K562 (cell line): Measurements from ENCODE around the gene COMTD1. TPM values are rescaled to one million over a fixed set of nuclear protein-coding genes. Genes with fewer than 3 reads are reported as not detected.

Experiments
- ASH1L ChIP-seq: fragments of 450-650 bp; IDR thresholded peaks from 2 replicates; pipeline ENCODE4 v1.6.1; 2018; ENCODE audit warnings: borderline replicate concordance, mild to moderate bottlenecking, low read depth; ENCODE audit not compliant: partially characterized antibody
- FOSL1 ChIP-seq: fragments of 200-800 bp; sonication (Bioruptor generic); conservative IDR thresholded peaks from 2 replicates; pipeline ENCODE4 v1.6.1; 2016; ENCODE audit warnings: missing genetic modification characterization, missing compliant biosample characterization
- MITF ChIP-seq: IDR thresholded peaks from 2 replicates; pipeline ENCODE4 v1.6.1; 2014; ENCODE audit warnings: antibody characterized with exemption
- MYBL2 ChIP-seq, 2 experiments: fragments of 450-650 bp in 1 of 2; sonication (generic) in 1 of 2; formaldehyde crosslinking in 1 of 2; IDR thresholded peaks; 2 replicates each; pipeline versions ENCODE4 v1.6.1 to v1.8.1; 2017 to 2022; ENCODE audit warnings: borderline replicate concordance in 1 of 2, inconsistent platforms in 1 of 2, low read depth in 1 of 2, mild to moderate bottlenecking in 1 of 2, missing genetic modification reagents in 1 of 2, moderate library complexity in 1 of 2
- NR1H2 ChIP-seq: sonication (generic); formaldehyde crosslinking; IDR thresholded peaks from 2 replicates; pipeline ENCODE4 v1.4.0; 2020; ENCODE audit warnings: mild to moderate bottlenecking, missing genetic modification reagents
- NRF1 ChIP-seq, 2 experiments: fragments of 450-650 bp; IDR thresholded peaks in 1 of 2; conservative IDR thresholded peaks in 1 of 2; 2 replicates each; pipeline ENCODE4 v1.6.1; 2014; ENCODE audit warnings: mild to moderate bottlenecking in 2 of 2
- PREB ChIP-seq: sonication (generic); formaldehyde crosslinking; IDR thresholded peaks from 2 replicates; pipeline ENCODE4 v1.8.1; 2023; ENCODE audit warnings: mild to moderate bottlenecking, missing genetic modification reagents
- PTTG1 ChIP-seq: fragments of 450-650 bp; IDR thresholded peaks from 2 replicates; pipeline ENCODE4 v1.6.1; 2016; ENCODE audit warnings: low read depth, mild to moderate bottlenecking, missing genetic modification characterization, missing compliant biosample characterization
- RB1 ChIP-seq: fragments of 450-650 bp; IDR thresholded peaks from 2 replicates; pipeline ENCODE4 v1.6.1; 2017; ENCODE audit warnings: low read depth, mild to moderate bottlenecking
- RBM25 ChIP-seq: fragments of 200-400 bp; formaldehyde crosslinking; IDR thresholded peaks from 2 replicates; pipeline ENCODE4 v1.6.1; 2018; ENCODE audit warnings: low read length, low read depth, moderate library complexity; ENCODE audit not compliant: severe bottlenecking
- SUPT5H ChIP-seq: fragments of 450-650 bp; IDR thresholded peaks from 2 replicates; pipeline ENCODE4 v1.6.1; 2016
- THAP7 ChIP-seq: fragments of 250-450 bp; sonication (Bioruptor Pico); IDR thresholded peaks from 2 replicates; pipeline ENCODE4 v1.5.0; 2021
- TSHZ1 ChIP-seq: fragments of 250-450 bp; sonication (Bioruptor Pico); IDR thresholded peaks from 2 replicates; pipeline ENCODE4 v1.4.0; 2020; ENCODE audit warnings: mild to moderate bottlenecking, moderate library complexity
- YY1 ChIP-seq, 3 experiments: IDR thresholded peaks; 2 replicates each; pipeline ENCODE4 v1.6.1; 2011; ENCODE audit warnings: low read length in 2 of 3, mild to moderate bottlenecking in 2 of 3, moderate library complexity in 2 of 3, borderline replicate concordance in 1 of 3, control low read depth in 1 of 3, low read depth in 1 of 3; ENCODE audit not compliant: insufficient read depth in 3 of 3, insufficient replicate concordance in 2 of 3, control insufficient read depth in 1 of 3, insufficient read length in 1 of 3; ENCODE audit errors: extremely low read depth in 1 of 3
- ZNF124 ChIP-seq: sonication (generic); formaldehyde crosslinking; IDR thresholded peaks from 2 replicates; pipeline ENCODE4 v1.8.1; 2022; ENCODE audit warnings: missing genetic modification reagents
- ZNF586 ChIP-seq: fragments of 450-650 bp; formaldehyde crosslinking; conservative IDR thresholded peaks from 2 replicates; pipeline ENCODE4 v1.4.0; 2020; ENCODE audit warnings: mild to moderate bottlenecking, moderate library complexity
- polyA plus RNA-seq, 8 experiments: library from polyadenylated mRNA; depleted of rRNA in 4 of 8; stranded (reverse) in 5 of 8; unstranded in 3 of 8; fragments of >200 nt; fragmentation: Nextera tagmentation in 2 of 8; fragmentation: Illumina TruSeq in 1 of 8; extraction: Ambion mirVana in 2 of 8; extraction: Trizol in 1 of 8; gene quantifications; 2 replicates each; pipeline versions ENCODE4 v1.2.1 to v1.2.3, GENCODE V29; 2011 to 2014; ENCODE audit warnings: inconsistent platforms in 1 of 8, missing spikeins in 1 of 8
- total RNA-seq, 7 experiments: library from RNA; depleted of rRNA in 6 of 7; stranded (reverse); fragments of >200 nt in 6 of 7; fragmentation: Illumina TruSeq in 2 of 7; extraction: Trizol in 2 of 7; gene quantifications; 2 replicates each; pipeline versions ENCODE4 v1.2.1 to v1.2.3, GENCODE V29; 2011 to 2021; ENCODE audit warnings: low replicate concordance in 1 of 7
- TF ChIP-seq, protein P1 (sequence below): fragments of 200-800 bp; sonication (Bioruptor generic); IDR thresholded peaks from 2 replicates; pipeline ENCODE4 v1.6.1; 2017; ENCODE audit warnings: missing genetic modification characterization, missing compliant biosample characterization

The COMTD1 gene
- total and polyA plus RNA-seq, 9 of the 15 experiments (the other 6 are each of a cell fraction or from before 2014, with no cell fraction given) = 0.41 to 112 (median 13.7) TPM

DNA sequence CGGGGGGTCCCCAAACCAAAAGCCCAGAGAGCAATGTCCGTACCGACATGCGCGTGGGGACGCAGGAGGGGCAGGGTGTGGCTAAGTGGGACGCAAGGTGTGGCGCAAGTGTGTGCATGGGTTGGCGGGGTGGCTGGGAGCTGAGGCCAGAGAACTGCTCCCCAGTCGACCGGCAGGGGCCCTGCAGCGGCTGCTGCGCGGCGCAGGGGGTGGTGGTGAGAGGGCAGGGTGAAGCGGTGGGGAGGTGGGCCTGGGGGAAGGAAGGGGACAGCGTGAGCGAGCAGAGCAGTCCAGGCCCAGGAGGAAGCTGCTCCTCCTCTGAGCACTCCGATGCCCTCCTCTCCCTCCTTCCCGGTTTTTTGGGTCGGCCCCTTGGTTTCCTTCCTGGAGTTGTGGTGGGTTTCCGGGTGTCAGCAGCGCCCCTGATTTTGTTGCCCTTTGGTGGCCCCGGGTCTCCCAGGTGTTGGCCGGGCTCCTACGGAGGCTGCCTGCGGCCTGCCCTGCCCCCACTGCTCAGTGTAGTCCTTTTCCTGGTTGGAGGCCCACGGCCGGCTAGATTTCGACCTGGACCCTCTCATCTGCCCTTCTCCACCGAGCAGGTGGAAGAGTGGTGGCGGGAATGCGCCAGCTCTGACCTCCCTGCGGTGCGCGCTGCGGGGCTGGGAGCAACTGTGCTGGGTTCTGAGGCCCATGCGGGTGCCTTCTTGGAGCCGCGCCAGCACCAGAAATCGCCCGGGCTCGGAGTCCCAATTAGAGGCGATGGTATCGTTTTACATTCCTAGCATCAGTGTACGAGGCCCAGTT is 40.5 kb upstream of the COMTD1 start (continued):
- TF ChIP-seq MYBL2 (IDR thresholded peaks at IDR 0.05; ENCODE audit: low read depth) (no peak), MYBL2 (CRISPR knock-in tag; IDR thresholded peaks at IDR 0.05; ENCODE audit: borderline replicate concordance) (no peak), YY1 (IDR thresholded peaks at IDR 0.05; ENCODE audit: borderline replicate concordance in 1 of 3, control insufficient read depth in 1 of 3, extremely low read depth in 1 of 3, insufficient read depth in 3 of 3, insufficient read length in 1 of 3, insufficient replicate concordance in 2 of 3, low read depth in 1 of 3, low read length in 2 of 3) (peak in 1 of 3 experiments; percentile 18), SUPT5H (no peak), NR1H2 (CRISPR knock-in tag) (no peak), PREB (CRISPR knock-in tag) (no peak), ZNF586 (CRISPR knock-in tag) (no peak), ASH1L (no peak), NRF1 (conservative IDR thresholded peaks at IDR 0.05 in 1 of 2, IDR thresholded peaks at IDR 0.05 in 1 of 2) (peak; percentile 75 to 81), THAP7 (no peak), TSHZ1 (CRISPR knock-in tag) (no peak), RBM25 (no peak), ZNF124 (CRISPR knock-in tag) (no peak), PTTG1 (tag) (no peak), RB1 (0 out of 2 replicates have a peak, but pooled peaks have one; percentile 10), FOSL1 (tag) (no peak), MITF (no peak)
- TF ChIP-seq, protein P1, sequence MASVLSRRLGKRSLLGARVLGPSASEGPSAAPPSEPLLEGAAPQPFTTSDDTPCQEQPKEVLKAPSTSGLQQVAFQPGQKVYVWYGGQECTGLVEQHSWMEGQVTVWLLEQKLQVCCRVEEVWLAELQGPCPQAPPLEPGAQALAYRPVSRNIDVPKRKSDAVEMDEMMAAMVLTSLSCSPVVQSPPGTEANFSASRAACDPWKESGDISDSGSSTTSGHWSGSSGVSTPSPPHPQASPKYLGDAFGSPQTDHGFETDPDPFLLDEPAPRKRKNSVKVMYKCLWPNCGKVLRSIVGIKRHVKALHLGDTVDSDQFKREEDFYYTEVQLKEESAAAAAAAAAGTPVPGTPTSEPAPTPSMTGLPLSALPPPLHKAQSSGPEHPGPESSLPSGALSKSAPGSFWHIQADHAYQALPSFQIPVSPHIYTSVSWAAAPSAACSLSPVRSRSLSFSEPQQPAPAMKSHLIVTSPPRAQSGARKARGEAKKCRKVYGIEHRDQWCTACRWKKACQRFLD (CRISPR knock-in tag) = no peak
